Measurements from ENCODE around the gene PPIA.
"Not testable (repeated sequence)": the region's sequence is repeated elsewhere in the genome, so short reads cannot be mapped to it uniquely, and the experiment has no call there.

Gene PPIA

GRCh38 chr7:44808914-44809393, 12.5 kb downstream of the PPIA start:
- Histone ChIP-seq H3K36me3 (ENCODE audit: insufficient read depth, low read length) (0 out of 2 replicates have a peak, but pooled peaks cover 4% of the 10 kb centered on the region), H3K27ac (ENCODE audit: low read depth, low read length) (no peak overlapping the region), H3K9ac (ENCODE audit: low read depth, low read length) (no peak overlapping the region), H3K27me3 (ENCODE audit: insufficient read depth, low read length) (no peaks in the 10 kb centered on the region), H3K4me1 (ENCODE audit: insufficient read depth, low read length) (no peaks in the 10 kb centered on the region), H3K4me3 (ENCODE audit: low read length) (no peak overlapping the region), H3K9me3 (ENCODE audit: insufficient read depth, low read depth, low read length) (no peaks in the 10 kb centered on the region)
- WGBS: 86% methylated on average over 4 of the region's 4 CpGs

- Histone ChIP-seq H3K9me3 (ENCODE audit: insufficient read depth, low read depth, low read length) (no peaks in the 10 kb centered on the region), H3K9ac (ENCODE audit: low read depth, low read length) (no peak overlapping the region), H3K27ac (ENCODE audit: low read depth, low read length) (no peak overlapping the region), H3K27me3 (ENCODE audit: insufficient read depth, low read length) (no peaks in the 10 kb centered on the region), H3K36me3 (ENCODE audit: insufficient read depth, low read length) (no peaks in the 10 kb centered on the region), H3K4me3 (ENCODE audit: low read length) (no peak overlapping the region), H3K4me1 (ENCODE audit: insufficient read depth, low read length) (no peaks in the 10 kb centered on the region)
These were observed 14.6 kb downstream of the PPIA start for GRCh38 chr7:44811093-44811492.

- H3K9ac ChIP-seq (ENCODE audit: low read depth, low read length): no peak overlapping the region
- no peaks in the 10 kb centered on the region for H3K36me3 ChIP-seq (ENCODE audit: insufficient read depth, low read length)
- 94% methylated on average over 6 of the region's 6 CpGs for whole genome bisulfite sequencing
- H3K4me1 ChIP-seq (ENCODE audit: insufficient read depth, low read length): no peaks in the 10 kb centered on the region
- H3K4me3 ChIP-seq (ENCODE audit: low read length): no peak overlapping the region
- no peak overlapping the region for H3K27ac ChIP-seq (ENCODE audit: low read depth, low read length)
- H3K27me3 ChIP-seq (ENCODE audit: insufficient read depth, low read length): no peaks in the 10 kb centered on the region
- no peaks in the 10 kb centered on the region for H3K9me3 ChIP-seq (ENCODE audit: insufficient read depth, low read depth, low read length)
These were observed 15.1 kb downstream of the PPIA start for GRCh38 chr7:44811571-44811970.

- no peak overlapping the region for H3K27ac ChIP-seq (ENCODE audit: low read depth, low read length)
- no peaks in the 10 kb centered on the region for H3K36me3 ChIP-seq (ENCODE audit: insufficient read depth, low read length)
- no peaks in the 10 kb centered on the region for H3K9me3 ChIP-seq (ENCODE audit: insufficient read depth, low read depth, low read length)
- H3K9ac ChIP-seq (ENCODE audit: low read depth, low read length): no peak overlapping the region
- H3K4me1 ChIP-seq (ENCODE audit: insufficient read depth, low read length): no peaks in the 10 kb centered on the region
- WGBS: 89% methylated on average over 2 of the region's 2 CpGs
- no peak overlapping the region for H3K4me3 ChIP-seq (ENCODE audit: low read length)
- no peaks in the 10 kb centered on the region for H3K27me3 ChIP-seq (ENCODE audit: insufficient read depth, low read length)
These were observed 18.4 kb downstream of the PPIA start for GRCh38 chr7:44814919-44815318.

GRCh38 chr7:44819292-44819691, 22.8 kb downstream of the PPIA start:
- Histone ChIP-seq H3K9me3 (ENCODE audit: insufficient read depth, low read depth, low read length) (no peaks in the 10 kb centered on the region), H3K4me1 (ENCODE audit: insufficient read depth, low read length) (no peaks in the 10 kb centered on the region), H3K9ac (ENCODE audit: low read depth, low read length) (no peak overlapping the region), H3K27me3 (ENCODE audit: insufficient read depth, low read length) (no peaks in the 10 kb centered on the region), H3K36me3 (ENCODE audit: insufficient read depth, low read length) (no peaks in the 10 kb centered on the region), H3K4me3 (ENCODE audit: low read length) (no peak overlapping the region), H3K27ac (ENCODE audit: low read depth, low read length) (no peak overlapping the region)
- 78% methylated on average over 2 of the region's 2 CpGs for WGBS

- no peak overlapping the region for H3K4me3 ChIP-seq (ENCODE audit: low read length)
- peak overlapping the region; percentile 39; the same call in 1 of the 2 replicates for H3K9ac ChIP-seq (ENCODE audit: low read depth, low read length)
- no peak overlapping the region for H3K27ac ChIP-seq (ENCODE audit: low read depth, low read length)
- H3K4me1 ChIP-seq (ENCODE audit: insufficient read depth, low read length): no peaks in the 10 kb centered on the region
- no peaks in the 10 kb centered on the region for H3K27me3 ChIP-seq (ENCODE audit: insufficient read depth, low read length)
- H3K9me3 ChIP-seq (ENCODE audit: insufficient read depth, low read depth, low read length): no peaks in the 10 kb centered on the region
- H3K36me3 ChIP-seq (ENCODE audit: insufficient read depth, low read length): peaks cover 24% of the 10 kb centered on the region
- 60% methylated on average over 3 of the region's 5 CpGs for WGBS
These were observed 26.8 kb downstream of the PPIA start for GRCh38 chr7:44823255-44823781.

- Histone ChIP-seq H3K4me3 (ENCODE audit: low read length) (no peak overlapping the region), H3K9me3 (ENCODE audit: insufficient read depth, low read depth, low read length) (no peaks in the 10 kb centered on the region), H3K27ac (ENCODE audit: low read depth, low read length) (no peak overlapping the region), H3K36me3 (ENCODE audit: insufficient read depth, low read length) (peaks cover 41% of the 10 kb centered on the region), H3K9ac (ENCODE audit: low read depth, low read length) (no peak overlapping the region), H3K27me3 (ENCODE audit: insufficient read depth, low read length) (no peaks in the 10 kb centered on the region), H3K4me1 (ENCODE audit: insufficient read depth, low read length) (no peaks in the 10 kb centered on the region)
- 94% methylated on average over 2 of the region's 2 CpGs for WGBS
These were observed 28.5 kb downstream of the PPIA start for GRCh38 chr7:44824894-44825526.

- no peak overlapping the region for H3K4me3 ChIP-seq (ENCODE audit: low read length)
- peaks cover 67% of the 10 kb centered on the region for H3K36me3 ChIP-seq (ENCODE audit: insufficient read depth, low read length)
- WGBS: 98% methylated on average over 2 of the region's 3 CpGs
- no peaks in the 10 kb centered on the region for H3K4me1 ChIP-seq (ENCODE audit: insufficient read depth, low read length)
- no peak overlapping the region for H3K9ac ChIP-seq (ENCODE audit: low read depth, low read length)
- no peaks in the 10 kb centered on the region for H3K9me3 ChIP-seq (ENCODE audit: insufficient read depth, low read depth, low read length)
- no peaks in the 10 kb centered on the region for H3K27me3 ChIP-seq (ENCODE audit: insufficient read depth, low read length)
- H3K27ac ChIP-seq (ENCODE audit: low read depth, low read length): no peak overlapping the region
These were observed 31.1 kb downstream of the PPIA start for GRCh38 chr7:44827567-44827966.

- H3K27me3 ChIP-seq (ENCODE audit: insufficient read depth, low read length): no peaks in the 10 kb centered on the region
- H3K27ac ChIP-seq (ENCODE audit: low read depth, low read length): no peak overlapping the region
- no peak overlapping the region for H3K9ac ChIP-seq (ENCODE audit: low read depth, low read length)
- no peaks in the 10 kb centered on the region for H3K4me1 ChIP-seq (ENCODE audit: insufficient read depth, low read length)
- WGBS: 89% methylated on average over 2 of the region's 2 CpGs
- no peak overlapping the region for H3K4me3 ChIP-seq (ENCODE audit: low read length)
- H3K36me3 ChIP-seq (ENCODE audit: insufficient read depth, low read length): peaks cover 72% of the 10 kb centered on the region
- H3K9me3 ChIP-seq (ENCODE audit: insufficient read depth, low read depth, low read length): no peaks in the 10 kb centered on the region
These were observed 42.3 kb downstream of the PPIA start for GRCh38 chr7:44838751-44839150.

- WGBS: 96% methylated on average over 8 of the region's 8 CpGs
- H3K4me1 ChIP-seq (ENCODE audit: insufficient read depth, low read length); H3K9me3 ChIP-seq (ENCODE audit: insufficient read depth, low read depth, low read length); H3K9ac ChIP-seq (ENCODE audit: low read depth, low read length); H3K4me3 ChIP-seq (ENCODE audit: low read length); H3K27ac ChIP-seq (ENCODE audit: low read depth, low read length); H3K27me3 ChIP-seq (ENCODE audit: insufficient read depth, low read length): not testable (repeated sequence)
- H3K36me3 ChIP-seq (ENCODE audit: insufficient read depth, low read length): peaks cover 45% of the 10 kb centered on the region
These were observed 46.2 kb downstream of the PPIA start for GRCh38 chr7:44842675-44843074.

GRCh38 chr7:44843440-44843839, 47.0 kb downstream of the PPIA start:
- not testable (repeated sequence) for H3K4me3 ChIP-seq (ENCODE audit: low read length); H3K27ac ChIP-seq (ENCODE audit: low read depth, low read length); H3K27me3 ChIP-seq (ENCODE audit: insufficient read depth, low read length); H3K9ac ChIP-seq (ENCODE audit: low read depth, low read length); H3K4me1 ChIP-seq (ENCODE audit: insufficient read depth, low read length); H3K9me3 ChIP-seq (ENCODE audit: insufficient read depth, low read depth, low read length)
- peaks cover 41% of the 10 kb centered on the region for H3K36me3 ChIP-seq (ENCODE audit: insufficient read depth, low read length)
- WGBS: 97% methylated on average over 5 of the region's 5 CpGs

- no peak overlapping the region for H3K27ac ChIP-seq (ENCODE audit: low read depth, low read length)
- H3K9ac ChIP-seq (ENCODE audit: low read depth, low read length): no peak overlapping the region
- H3K27me3 ChIP-seq (ENCODE audit: insufficient read depth, low read length): no peaks in the 10 kb centered on the region
- H3K9me3 ChIP-seq (ENCODE audit: insufficient read depth, low read depth, low read length): no peaks in the 10 kb centered on the region
- peaks cover 23% of the 10 kb centered on the region for H3K36me3 ChIP-seq (ENCODE audit: insufficient read depth, low read length)
- 0 out of 2 replicates have a peak overlapping the region, but pooled peaks have one; percentile 82 for H3K4me3 ChIP-seq (ENCODE audit: low read length)
- peaks cover 8% of the 10 kb centered on the region; the same call in 1 of the 2 replicates for H3K4me1 ChIP-seq (ENCODE audit: insufficient read depth, low read length)
These were observed 49.0 kb downstream of the PPIA start for GRCh38 chr7:44845451-44845850.

Data from HUES64 (cell line).